UCSD-AML1 (cell line): ENCODE results near the gene DBNL.
A peak's percentile ranks its signal among the peaks of the same experiment; 100 is the strongest.

Source experiments
- DNase-seq: peaks from one replicate; lab custom pipeline; 2025; ENCODE audit not compliant: unreplicated experiment; lab: John Stamatoyannopoulos, UW

Gene DBNL

DNA sequence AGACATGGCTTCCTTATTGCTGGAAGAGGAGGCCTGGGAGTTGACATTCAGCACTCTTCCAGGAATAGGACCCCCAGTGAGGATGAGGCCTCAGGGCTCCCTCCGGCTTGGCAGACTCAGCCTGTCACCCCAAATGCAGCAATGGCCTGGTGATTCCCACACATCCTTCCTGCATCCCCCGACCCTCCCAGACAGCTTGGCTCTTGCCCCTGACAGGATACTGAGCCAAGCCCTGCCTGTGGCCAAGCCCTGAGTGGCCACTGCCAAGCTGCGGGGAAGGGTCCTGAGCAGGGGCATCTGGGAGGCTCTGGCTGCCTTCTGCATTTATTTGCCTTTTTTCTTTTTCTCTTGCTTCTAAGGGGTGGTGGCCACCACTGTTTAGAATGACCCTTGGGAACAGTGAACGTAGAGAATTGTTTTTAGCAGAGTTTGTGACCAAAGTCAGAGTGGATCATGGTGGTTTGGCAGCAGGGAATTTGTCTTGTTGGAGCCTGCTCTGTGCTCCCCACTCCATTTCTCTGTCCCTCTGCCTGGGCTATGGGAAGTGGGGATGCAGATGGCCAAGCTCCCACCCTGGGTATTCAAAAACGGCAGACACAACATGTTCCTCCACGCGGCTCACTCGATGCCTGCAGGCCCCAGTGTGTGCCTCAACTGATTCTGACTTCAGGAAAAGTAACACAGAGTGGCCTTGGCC is 16.6 kb downstream of the DBNL start:
- no peak for DNase-seq

- no peak for DNase-seq
These were observed 17.2 kb downstream of the DBNL start for GRCh38 chr7:44061645-44062179.

DNA sequence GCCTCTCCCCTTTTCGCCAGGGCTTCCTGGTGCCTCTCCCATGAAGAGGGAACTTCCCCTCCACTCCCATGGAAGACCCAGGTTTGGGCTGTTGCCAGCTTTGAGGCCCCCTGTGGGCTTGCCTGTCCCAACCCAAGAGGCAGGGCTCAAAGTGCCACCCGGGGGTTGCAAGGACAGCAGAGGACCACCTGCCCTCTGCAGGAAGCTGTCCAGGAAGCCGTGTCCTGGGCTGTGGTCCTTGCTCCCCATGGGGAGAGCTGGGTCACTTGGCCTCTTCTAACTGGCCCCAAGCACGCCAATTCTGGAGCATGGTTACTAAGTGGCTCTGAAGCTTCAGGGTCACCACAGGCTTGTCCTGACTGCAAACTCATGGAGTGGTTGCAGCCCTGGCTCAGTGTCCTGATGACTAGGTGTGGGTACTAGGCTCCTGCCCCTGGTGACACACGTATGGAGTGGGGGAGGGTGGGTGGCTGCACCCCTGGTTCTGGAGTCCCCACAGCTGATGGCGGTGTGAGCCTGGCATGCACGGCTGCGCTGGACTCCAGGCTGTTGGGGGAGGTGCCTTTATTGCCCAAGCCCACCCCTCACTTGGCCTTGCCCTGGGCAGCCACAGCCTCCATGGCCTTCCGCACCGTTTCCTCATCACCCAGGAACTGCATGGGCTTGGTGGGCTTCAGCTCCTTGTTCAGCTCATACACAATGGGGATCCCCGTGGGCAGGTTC is 17.8 kb downstream of the DBNL start:
- DNase-seq: no peak

DNA sequence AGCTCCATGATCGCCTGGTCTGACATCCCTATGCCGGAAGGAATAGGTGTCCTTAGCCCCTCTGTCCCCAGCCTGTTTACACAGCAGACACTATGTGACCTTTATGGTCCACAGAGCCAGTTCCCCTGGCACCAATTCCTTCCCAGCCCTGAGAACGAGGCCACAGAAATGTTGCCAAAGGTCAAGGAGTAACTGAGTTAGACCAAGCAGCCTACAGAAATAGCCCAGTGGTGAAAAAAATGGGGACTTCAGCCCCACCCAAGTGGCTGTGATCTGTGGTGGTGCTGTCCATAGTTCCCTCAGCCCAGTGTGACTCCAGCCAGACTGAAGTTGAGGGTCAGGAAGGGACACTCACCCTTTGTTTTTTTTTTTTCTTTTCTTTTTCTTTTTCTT is 18.4 kb downstream of the DBNL start:
- DNase-seq: no peak

- no peak for DNase-seq
These were observed 19.0 kb downstream of the DBNL start for GRCh38 chr7:44063547-44063893.

DNA sequence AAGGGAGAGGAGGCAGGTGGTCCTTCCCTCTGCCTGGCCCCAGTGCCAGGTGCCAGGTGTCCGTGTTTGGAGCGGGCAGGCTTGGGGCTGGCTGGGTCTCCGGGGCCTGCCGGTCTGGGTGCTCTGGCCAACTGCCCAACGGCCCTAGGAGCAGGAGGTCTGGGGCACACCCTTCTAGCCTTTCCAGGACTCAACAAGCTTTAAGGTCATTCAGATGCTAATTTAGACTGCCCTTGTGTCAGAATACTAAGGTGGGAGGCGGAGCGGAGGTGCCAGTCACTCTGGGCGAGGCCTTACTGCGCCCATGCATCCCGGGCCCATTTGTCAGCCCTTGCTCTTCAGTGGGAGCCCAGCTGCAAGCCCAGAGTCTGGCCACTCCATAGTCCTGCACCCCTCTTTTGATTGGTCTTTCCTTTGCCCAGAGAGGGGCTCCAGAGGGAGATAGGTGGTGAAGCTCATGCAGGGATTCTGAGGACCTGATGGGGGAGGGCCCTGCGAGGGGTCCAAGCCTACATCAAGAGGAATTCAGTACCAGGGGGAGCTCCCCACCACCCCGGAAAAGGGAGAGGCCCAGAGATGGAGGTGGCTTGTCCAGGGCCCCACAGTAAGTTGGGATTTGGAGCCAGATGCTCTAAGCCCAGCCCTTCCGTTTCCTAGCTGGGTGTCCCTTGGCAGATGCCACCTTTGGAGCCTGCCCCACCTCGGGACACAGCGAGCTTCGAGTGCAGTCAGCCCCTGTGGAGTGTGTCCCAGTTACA is 19.6 kb downstream of the DBNL start:
- no peak for DNase-seq

DNA sequence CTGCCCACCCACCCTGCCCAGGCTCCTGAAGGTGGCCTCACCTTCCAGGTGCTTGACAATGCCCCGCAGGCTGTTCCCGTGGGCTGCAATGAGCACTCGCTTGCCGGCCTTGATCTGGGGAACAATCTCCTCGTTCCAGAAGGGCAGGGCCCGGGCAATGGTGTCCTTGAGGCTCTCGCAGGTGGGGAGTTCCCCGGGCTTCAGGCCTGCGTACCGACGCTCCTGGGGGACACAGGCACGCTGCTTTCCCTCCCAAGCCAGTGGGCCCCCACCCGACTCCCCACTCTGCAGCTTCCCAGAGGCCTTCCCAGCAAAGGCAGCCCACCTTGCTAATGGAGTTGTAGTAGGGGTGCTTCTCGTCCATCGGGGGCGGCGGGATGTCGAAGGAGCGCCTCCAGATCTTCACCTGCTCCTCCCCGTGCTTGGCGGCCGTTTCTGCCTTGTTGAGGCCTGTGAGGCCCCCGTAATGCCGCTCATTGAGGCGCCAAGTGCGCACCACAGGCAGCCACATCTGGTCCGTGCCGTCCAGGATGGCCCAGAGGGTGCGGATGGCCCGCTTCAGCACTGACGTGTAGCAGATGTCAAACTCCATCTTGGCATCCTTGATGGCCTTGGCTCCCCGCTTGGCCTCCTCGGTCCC is 20.4 kb downstream of the DBNL start:
- DNase-seq: no peak

GRCh38 chr7:44065431-44066110 is 21.1 kb downstream of the DBNL start, which contains the start of gene PGAM2:
Gene PGAM2 (minus strand): TSS chr7:44065567. CDS start chr7:44065529, 38 bp downstream.
- no peak for DNase-seq

DNA sequence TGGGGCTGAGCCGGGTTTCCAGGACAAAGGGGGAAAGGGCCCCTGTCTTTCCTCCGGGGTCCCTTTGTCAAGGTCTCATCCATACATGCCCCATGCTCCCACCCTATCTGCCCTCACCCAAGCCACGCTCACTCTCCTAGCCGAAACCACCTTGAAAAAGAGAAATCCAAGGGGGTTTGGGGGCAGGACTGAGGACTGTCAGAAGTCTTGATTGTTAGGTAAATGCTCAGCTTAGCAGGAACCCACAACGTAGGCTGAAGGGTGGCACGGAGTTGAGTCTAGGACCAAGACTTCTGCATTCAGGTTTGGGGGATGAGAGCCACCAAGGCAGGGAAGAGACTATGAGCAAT is 21.6 kb downstream of the DBNL start:
- no peak for DNase-seq

DNA sequence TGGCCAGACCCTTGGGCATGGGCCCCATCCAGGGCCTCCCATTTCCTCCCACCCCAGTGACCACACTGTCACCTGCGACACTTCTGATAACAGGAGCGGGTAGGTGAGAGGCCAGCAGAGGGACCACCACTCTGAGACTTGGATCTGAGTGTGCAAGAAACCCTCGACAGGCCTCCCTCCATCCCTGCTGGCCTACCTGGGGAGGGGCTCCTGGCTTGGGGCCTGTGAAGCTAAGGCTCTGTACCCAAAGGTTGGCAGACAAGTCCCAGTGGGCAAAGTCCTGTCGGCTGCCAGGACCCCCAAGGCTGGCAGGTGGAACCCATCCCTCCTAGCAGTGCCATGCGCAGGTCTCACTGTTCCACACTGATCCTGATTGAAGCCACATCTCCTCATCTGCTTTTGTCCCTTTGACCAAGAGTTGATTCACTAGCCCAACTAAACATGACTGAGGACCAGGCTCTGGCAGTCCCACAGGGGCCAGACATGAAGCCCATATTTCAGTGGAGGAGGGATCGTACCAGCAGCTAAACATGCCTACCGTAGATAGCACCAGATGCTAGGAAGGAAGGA is 22.1 kb downstream of the DBNL start:
- DNase-seq: no peak

- DNase-seq: no peak
These were observed 22.8 kb downstream of the DBNL start for GRCh38 chr7:44067064-44067951.

- DNase-seq: no peak
These were observed 23.6 kb downstream of the DBNL start for GRCh38 chr7:44068054-44068453.

- no peak for DNase-seq
These were observed 27.3 kb downstream of the DBNL start for GRCh38 chr7:44071726-44072363.

- peak; percentile 41 for DNase-seq
These were observed 28.1 kb downstream of the DBNL start for GRCh38 chr7:44072364-44073231.

DNA sequence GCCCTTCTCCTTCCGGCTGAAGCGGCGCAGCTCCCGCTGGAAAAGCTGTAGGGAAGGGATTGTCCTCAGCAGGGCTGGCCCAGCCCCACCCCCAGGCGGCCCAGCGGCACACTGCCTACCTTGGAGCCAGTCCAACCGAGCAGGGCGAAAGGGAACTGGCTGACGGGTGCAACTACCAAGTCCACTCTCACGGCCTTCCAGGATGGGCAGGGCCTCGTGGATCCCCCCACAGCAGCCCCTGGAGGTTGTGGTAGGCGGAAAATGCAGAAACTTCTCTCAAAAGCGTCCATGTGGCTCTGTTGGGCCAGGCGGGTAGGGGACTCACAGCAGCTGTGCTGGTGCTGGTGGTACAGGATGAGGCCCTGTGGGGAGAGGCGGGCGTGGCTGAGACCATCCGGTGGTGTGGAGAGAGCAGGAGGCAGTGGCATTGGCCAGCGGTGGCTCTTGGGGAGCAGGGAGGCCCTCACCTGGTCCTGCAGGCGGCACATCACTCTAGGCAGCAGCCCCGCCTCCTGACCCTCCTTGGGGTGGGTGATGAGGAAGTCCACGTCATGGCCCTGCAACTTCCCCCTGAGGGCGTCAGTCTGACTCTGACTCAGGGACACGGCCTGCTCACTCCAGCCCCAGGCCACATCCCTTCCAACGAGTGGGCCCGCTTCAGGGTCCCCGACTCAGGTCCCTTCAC is 29.3 kb downstream of the DBNL start:
- peak; percentile 20 for DNase-seq

DNA sequence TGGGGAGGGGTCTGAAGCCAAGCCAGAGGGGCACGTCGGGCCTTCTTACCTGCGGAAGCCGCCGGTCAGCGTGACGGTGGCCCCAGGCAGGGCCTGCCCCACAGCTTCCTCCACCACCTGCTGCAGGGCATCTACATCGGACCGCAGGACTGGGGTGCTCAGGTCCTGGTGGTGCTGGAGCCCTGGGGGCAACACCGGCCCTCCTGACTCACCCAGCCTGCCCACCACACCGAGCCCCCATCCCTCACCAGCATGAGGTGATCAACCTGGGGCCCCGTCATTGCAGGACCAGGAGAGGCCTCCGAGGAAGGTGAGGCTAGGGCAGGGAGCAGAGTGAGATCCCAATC is 29.8 kb downstream of the DBNL start:
- DNase-seq: no peak

GRCh38 chr7:44075296-44076075 is 31.0 kb downstream of the DBNL start:
- no peak for DNase-seq
